NCI-H1417 treated with DMSO at 0.1 percent for 48 hours (cell line): ENCODE measurements around the gene HIVEP3.

ENCODE experiments used
- DNase-seq: peaks from one replicate; lab custom pipeline; 2025; lab: John Stamatoyannopoulos, UW

The HIVEP3 gene

DNA sequence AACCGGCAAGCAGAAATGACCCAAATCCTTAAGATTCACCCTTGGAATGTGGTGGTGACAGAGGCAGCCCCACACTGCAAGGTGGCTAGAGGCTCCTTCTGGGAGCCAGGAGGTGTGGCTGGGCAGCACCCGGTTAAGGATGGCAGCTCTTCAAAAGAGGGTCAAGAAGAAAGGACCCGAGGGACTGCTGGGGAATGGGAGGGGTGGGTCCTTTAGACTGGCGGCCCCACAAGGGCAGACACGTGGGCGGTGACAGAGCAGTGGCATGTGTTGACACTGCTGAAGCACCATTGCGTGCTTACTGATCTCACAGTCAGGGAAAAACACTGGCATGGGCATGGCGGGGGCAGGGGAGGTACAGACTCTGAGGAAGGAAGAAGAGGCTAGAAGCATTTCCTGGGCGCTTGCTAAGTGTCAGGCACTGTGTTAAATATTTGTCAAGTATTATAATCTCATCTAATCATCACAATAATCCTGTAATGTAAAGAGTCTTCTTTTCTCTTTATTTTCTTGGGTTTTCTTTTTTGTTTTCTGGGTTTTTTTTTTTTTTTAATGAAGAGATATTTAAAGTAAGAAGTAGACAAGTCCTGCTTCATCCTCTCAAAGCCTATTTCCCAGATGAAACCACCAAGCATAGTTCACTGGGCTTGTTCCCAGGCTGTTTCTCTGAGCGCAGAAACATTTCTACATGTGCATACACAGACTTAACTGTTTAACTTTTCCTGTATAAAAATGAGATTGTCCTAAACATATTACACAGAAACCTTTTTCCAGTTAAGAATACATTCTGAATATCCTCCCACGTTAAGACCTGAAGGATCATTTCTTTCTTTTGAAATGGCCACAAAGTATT lies 268.5 kb downstream of the HIVEP3 start:
- DNase-seq: no peak

DNA sequence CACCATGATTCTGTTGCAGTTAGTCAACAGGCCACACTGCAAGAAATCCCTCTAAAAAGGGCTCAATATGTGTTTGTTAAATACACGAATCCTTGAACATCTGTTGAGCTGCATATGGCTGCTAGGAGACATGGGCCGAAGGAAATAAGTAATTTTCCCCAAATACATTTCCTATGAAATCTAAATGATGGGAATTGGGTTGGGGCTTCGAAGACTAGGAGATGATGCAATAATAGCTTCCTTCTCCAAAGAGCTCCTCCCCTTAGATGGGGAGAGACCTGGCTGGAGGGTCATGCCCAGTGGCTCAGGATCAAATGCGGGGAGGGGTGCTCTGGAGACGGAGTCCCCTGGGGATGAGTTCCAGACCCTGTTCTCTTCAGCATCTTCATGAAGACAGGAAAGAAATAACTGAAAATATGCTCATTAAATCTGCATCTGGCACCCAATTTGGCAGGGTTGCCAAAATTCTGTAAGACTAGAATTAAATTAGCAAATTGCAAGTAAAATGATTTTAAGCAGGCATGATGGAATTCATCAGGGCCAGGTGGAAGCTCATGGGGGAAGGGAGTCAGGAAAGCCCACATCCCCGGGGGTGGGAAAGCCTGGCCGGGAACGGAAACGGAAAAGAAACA lies 269.2 kb downstream of the HIVEP3 start:
- DNase-seq: no peak

GRCh38 chr1:41648844-41649243 lies 269.9 kb downstream of the HIVEP3 start:
- no peak for DNase-seq

DNA sequence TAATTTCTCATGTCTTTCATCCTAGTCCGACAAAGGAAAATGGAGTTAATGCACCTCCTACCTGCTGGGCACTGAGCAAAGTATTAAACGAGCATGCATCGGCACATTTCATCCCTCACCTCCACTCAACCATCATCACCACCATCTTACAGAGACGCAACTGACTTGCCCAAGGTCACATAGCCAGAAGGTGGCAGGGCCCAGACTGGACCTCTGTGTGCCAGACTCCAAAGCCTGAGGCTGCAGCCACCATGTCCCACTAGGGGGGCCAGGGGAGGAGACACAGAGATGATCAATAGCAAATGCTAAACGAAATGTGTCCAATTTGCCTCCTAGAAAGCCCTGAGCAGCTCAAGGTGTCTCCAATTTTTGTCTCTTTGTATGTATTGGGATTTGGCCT lies 270.5 kb downstream of the HIVEP3 start:
- DNase-seq: no peak

- DNase-seq: no peak
These were observed 271.2 kb downstream of the HIVEP3 start for GRCh38 chr1:41647221-41648135.

DNA sequence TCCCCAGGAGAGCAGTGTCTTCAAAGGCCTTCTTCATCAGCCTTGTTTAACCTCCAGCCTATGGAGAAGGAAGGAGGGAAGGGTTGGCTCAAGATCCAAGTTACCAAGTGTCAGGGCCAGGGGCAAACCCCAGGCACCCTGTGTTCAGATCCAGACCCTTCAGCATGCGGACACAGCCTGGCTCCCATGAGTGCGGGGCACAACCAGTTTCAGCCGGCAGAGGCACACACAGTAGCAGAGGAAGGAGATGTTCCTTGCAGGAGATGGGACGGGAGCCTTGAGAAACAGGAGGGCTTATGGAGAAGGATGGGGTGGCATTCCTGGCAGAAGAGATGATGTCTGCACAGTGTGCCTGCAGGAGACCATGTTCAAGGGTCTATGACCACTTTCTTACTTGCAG lies 272.5 kb downstream of the HIVEP3 start:
- DNase-seq: no peak

- DNase-seq: no peak
These were observed 273.7 kb downstream of the HIVEP3 start for GRCh38 chr1:41645062-41645461.

DNA sequence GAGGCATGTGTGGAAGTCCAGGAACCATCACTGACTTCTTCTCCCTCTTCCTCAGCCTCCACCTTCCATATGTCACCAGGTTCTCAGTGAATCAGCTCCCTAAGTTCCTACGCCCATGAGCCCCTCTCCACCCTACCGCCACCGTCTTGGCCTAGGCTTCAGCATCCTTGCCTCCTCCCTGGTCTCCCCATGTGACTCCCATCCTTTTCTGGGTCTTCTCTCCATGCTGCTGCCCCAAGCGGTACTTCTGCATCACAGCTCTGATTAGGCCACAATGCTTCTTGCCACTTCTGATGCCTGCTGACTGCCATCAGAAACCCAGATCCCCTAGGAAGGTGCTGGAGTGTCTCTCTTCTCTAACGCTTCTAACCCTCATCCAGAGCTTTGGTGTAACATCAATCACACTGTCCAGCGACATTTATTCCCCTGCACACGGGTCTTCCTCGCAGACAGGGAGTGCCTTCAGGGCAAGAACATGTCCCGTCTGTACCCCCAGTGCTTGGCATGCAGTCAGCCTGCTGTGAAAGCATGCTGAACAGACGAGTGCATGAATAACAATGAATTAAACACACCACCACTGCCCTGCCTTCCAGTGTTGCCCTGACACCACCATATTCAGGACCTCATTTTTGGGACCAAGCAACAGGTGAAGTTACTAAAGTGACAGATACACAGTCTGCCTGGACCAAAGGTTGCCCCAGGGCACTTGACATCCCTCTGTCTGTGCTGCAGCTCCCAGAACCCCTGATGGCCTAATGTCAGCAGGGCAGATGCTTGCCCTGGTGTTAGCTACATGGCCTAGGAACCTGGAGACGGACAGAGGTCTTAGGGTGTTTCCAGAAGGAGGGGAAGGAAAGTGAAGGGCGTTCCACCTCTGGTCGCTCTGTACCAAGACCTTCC lies 275.6 kb downstream of the HIVEP3 start:
- DNase-seq: no peak

GRCh38 chr1:41641941-41642527 lies 276.7 kb downstream of the HIVEP3 start:
- DNase-seq: no peak

GRCh38 chr1:41641475-41641814 lies 277.3 kb downstream of the HIVEP3 start:
- DNase-seq: no peak

GRCh38 chr1:41640756-41641474 lies 277.8 kb downstream of the HIVEP3 start:
- DNase-seq: no peak

DNA sequence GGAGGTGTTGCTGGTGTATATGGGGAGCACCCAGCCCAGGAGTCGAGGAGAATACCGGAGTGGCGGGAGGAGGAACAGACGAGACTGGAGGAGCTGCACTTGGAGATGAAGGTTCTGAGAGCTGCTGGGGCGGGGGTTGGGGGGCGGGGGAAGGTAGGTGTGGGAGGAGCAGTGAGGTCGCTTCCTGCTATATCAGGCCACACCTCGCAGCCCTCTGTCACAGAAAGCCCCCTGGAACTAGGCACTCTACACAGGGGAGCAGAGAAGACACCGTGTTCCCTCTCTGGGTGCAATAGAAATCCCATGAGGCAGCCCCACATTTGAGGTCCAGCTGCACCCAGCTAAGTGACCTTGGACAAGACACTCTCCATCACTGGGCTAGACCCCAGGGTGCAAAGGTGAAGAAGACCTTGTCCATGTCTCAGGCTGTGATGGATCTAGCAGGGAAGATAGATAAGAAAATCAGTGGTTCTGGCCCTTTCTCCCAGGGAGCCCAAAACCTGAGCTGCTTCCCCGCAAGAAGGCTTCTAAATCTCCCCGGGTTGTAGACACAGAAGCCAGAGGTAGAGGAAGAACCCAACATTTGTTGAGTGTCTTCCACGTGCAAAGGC lies 278.5 kb downstream of the HIVEP3 start:
- DNase-seq: no peak

- no peak for DNase-seq
These were observed 279.3 kb downstream of the HIVEP3 start for GRCh38 chr1:41639332-41639936.

GRCh38 chr1:41638086-41639024 lies 280.4 kb downstream of the HIVEP3 start:
- DNase-seq: no peak

- DNase-seq: no peak
These were observed 281.4 kb downstream of the HIVEP3 start for GRCh38 chr1:41637367-41637766.

DNA sequence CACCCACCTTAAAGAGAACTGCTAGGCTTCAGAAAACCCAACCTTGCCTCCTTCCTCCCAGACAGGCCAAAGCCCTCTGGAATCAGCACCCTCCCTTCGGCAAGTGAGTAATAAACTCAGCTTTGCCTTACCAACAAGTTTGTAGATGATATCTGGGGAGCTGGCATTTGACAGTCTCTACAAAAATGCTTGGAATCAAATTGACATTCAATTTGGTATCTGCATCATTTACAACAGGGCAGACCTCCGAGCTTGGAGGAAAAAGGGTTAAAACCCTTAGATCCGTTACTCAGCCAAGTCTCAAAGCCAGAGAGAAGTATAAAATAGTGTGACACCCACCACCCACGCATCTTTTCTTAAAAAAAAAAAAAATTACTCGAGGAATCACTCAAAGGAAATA lies 285.0 kb downstream of the HIVEP3 start:
- DNase-seq: no peak

GRCh38 chr1:41632781-41633575 lies 285.7 kb downstream of the HIVEP3 start:
- no peak for DNase-seq

DNA sequence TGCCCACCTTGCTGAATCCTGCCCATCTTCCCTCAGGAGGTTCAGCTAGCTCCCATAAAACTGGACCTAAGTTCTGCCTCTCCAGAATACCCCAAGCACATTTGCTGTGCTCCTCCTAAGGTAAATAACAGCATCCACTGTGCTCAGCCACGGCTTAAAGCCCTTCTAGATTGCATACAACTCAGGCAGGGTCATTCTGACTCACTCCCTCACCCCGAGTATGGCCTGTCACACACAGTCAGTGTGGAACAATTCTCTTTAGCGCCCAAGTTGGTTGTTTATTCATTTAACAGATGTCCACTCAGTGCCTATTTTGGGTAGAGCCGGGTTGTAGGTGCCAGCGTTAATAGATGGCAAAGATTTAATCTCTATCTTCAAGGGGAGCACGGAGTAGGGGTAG lies 286.8 kb downstream of the HIVEP3 start:
- no peak for DNase-seq
